GM19324 (cell line): ENCODE measurements around the gene SIPA1L3.
"Not testable (repeated sequence)": the region's sequence is repeated elsewhere in the genome, so short reads cannot be mapped to it uniquely, and the experiment has no call there.

Experiments used
- ATAC-seq: cut with Tn5 transposase; IDR thresholded peaks from one replicate; pipeline ENCODE4 v1.9.1; 2021; ENCODE audit warnings: mild to moderate bottlenecking, moderate library complexity; ENCODE audit not compliant: unreplicated experiment, low FRiP score

Gene SIPA1L3

GRCh38 chr19:38221421-38221820 lies 314.4 kb downstream of the SIPA1L3 start:
- no peak for ATAC-seq

GRCh38 chr19:38221919-38222830 lies 315.2 kb downstream of the SIPA1L3 start:
- ATAC-seq, result no peak

- ATAC-seq, result no peak
Observed at GRCh38 chr19:38223119-38223523, 316.1 kb downstream of the SIPA1L3 start.

GRCh38 chr19:38223617-38224013 lies 316.6 kb downstream of the SIPA1L3 start:
- no peak for ATAC-seq

GRCh38 chr19:38224014-38224862 lies 317.2 kb downstream of the SIPA1L3 start, which contains the start of gene DPF1:
TSS of gene DPF1 (minus strand) at chr19:38224222. CDS start at chr19:38224142, 80 bp downstream.
- ATAC-seq, result peak; percentile 58

- ATAC-seq, result not testable (repeated sequence)
Observed at GRCh38 chr19:38224863-38225218, 317.8 kb downstream of the SIPA1L3 start.

- ATAC-seq, result no peak
Observed at GRCh38 chr19:38227287-38228004, 320.4 kb downstream of the SIPA1L3 start.

- no peak for ATAC-seq
Observed at GRCh38 chr19:38228005-38228377, 321.0 kb downstream of the SIPA1L3 start.

- ATAC-seq, result no peak
Observed at GRCh38 chr19:38228491-38229439, 321.8 kb downstream of the SIPA1L3 start.

GRCh38 chr19:38229585-38230073 lies 322.6 kb downstream of the SIPA1L3 start:
- ATAC-seq, result no peak

- ATAC-seq, result not testable (repeated sequence)
Observed at GRCh38 chr19:38230506-38231133, 323.6 kb downstream of the SIPA1L3 start.

- no peak for ATAC-seq
Observed at GRCh38 chr19:38231918-38232317, 324.9 kb downstream of the SIPA1L3 start.

- ATAC-seq, result no peak
Observed at GRCh38 chr19:38233740-38234251, 326.8 kb downstream of the SIPA1L3 start.

GRCh38 chr19:38234615-38235014 lies 327.6 kb downstream of the SIPA1L3 start:
- ATAC-seq, result no peak

GRCh38 chr19:38239816-38240215 lies 332.8 kb downstream of the SIPA1L3 start:
- ATAC-seq, result no peak

GRCh38 chr19:38243279-38243673 lies 336.3 kb downstream of the SIPA1L3 start:
- ATAC-seq, result no peak

GRCh38 chr19:38245826-38246498 lies 339.0 kb downstream of the SIPA1L3 start:
- ATAC-seq, result no peak

GRCh38 chr19:38247126-38247525 lies 340.1 kb downstream of the SIPA1L3 start:
- ATAC-seq, result no peak
